CD4-positive, alpha-beta T cell treated with Interferon gamma for 1 hour (primary cell): ENCODE data around the gene HELZ.
"Not testable (repeated sequence)": the region's sequence is repeated elsewhere in the genome, so short reads cannot be mapped to it uniquely, and the experiment has no call there.

Experiments used
- DNase-seq: peaks from one replicate; pipeline ENCODE4 v3.0.0-alpha.2; 2020

Gene HELZ

DNA sequence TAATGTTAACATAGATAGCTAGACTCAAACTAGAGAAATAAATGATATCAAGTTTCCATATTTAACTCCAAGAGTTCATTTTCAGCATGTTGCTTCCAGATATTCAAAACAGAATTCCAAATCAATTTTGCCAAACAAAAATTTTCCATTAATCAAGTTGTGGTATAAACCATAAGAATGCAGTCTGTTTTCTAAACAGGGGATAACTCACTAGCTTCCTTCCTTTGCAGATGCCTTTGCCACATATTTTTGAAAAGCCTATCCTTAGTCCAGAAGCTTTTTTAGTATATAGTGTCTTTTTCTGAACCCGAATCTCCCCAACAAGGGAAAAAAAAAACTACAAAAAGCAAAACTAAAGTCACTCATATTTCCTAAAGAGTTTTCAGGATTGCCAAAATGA, 61.5 kb downstream of the HELZ start:
- no peak for DNase-seq

DNA sequence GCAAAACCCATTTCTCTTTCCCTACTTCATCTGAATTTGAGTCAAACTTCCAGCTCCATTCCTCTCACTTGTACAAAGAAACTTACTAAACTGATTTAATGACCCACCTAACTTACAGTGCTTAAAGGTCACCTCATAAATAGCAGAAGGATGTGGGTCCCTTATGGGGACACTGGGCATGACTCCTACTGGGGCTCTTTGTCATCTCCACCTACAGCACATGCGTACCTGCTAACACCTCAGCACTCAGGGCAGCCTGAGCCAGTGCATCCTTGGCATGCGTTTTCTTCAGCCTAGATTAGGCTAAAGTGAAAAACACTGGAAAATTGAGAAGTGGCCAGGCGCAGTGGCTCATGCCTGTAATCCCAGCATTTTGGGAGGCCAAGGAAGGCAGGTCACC, 63.2 kb downstream of the HELZ start:
- no peak for DNase-seq

DNA sequence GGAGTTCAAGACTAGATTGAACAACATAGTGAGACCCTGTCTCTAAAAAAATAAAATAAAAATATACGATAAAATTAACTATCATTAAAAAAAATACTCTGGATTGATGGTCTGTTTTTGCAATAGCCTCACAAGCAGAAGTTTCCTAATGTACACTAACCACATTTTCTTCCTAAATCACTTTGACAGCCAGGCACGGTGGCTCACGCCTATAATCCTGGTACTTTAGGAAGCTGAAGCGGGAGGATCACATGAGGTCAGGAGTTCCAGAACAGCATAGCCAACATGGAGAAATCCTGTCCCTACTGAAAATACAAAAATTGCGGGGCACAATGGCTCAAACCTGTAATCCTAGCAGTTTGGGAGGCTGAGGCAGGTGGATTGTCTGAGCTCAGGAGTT, 64.7 kb downstream of the HELZ start:
- DNase-seq: no peak

DNA sequence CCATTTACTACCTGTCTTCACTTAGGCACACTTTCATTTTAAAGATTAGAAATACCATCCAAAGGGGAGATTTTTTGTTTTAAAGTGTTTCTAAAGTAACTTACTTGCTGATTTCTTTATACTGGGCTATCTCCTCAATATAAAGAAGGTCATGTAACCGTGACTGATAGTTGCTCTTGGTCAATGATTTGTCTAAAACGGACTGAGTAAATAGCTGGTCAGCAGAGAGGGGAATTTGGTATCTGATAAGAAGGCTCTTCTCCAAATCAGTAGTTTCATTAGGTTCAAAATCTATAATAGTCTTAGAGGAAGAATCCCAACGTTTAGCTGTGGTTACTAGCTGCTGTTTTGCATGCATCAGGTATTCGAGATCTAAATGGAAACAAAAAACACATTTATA, 66.4 kb downstream of the HELZ start:
- DNase-seq: no peak

GRCh38 chr17:67177732-67178131, 67.3 kb downstream of the HELZ start:
- DNase-seq: no peak

- no peak for DNase-seq
These were observed 70.8 kb downstream of the HELZ start for GRCh38 chr17:67174190-67174589.

DNA sequence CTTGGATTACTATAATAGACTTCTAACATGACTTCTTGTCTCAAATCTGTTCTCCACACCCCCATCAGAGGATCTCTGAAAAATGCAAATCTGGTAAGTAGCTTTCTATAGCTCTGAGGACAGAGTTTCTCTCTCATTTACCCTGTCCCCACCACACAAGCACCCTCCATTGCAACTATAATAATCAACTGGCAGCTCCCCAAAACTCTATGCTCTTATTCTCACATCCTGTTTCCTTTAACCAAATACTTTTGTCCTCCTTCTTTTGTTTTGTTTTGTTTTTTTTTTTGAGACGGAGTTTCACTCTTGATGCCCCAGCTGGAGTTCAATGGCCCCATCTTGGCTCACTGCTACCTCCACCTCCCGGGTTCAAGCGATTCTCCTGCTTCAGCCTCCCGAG, 73.4 kb downstream of the HELZ start:
- no peak for DNase-seq

- no peak for DNase-seq
These were observed 76.5 kb downstream of the HELZ start for GRCh38 chr17:67168496-67168895.

DNA sequence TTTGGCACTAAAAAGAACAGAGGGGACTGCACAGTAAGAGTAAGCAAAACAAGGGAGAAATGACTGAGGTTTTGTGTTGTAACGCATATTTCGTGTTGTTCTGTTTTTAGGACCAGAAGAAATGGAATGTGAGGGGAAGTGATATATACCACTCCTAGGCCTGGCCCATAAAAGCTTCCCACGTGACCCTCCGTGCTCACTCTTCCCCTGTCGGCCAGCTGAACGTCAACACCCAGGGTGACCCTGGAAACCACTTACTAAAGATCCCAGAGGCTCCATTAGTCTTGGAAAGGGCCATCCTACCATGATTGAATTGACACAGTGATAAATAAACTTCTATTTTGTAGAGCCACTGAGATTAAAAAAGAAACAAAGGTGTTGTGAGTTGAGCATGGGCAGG, 79.8 kb downstream of the HELZ start:
- DNase-seq: peak; percentile 41

DNA sequence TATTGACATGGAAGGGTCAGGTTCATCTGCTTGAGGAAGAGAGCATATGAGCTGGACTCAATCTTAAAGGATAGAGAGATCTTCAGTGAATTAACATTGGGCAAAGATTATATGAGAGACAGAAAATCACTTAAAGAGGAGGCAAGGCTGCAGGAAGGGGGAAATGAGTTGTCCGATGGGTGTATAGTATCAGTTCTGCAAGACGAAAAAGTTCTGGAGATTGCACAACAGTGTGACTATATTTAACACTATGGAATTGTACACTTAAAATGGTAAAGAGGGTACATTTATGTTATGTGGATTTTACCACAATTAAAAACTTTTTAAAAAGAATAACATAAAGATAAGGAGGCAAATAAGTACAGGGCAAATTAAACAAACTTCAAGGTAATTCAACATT, 80.7 kb downstream of the HELZ start:
- no peak for DNase-seq

DNA sequence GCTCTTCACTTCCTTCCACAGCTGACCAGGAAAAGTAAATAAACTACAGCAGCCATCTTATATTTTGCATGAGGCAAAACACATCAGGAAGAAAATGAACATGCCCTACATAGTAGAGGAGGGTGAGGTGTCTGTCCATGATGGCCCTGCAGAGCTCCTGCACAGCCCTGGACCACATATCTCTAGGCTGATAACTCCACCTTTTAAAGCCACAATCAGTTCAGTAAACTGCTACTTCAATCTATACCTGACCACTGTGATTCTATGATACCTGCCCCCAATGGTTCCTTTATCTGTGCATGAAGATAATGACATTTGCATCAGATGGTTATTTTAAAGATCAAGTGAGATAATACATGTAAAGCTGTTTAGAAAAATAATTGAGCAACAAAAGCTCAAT, 82.2 kb downstream of the HELZ start:
- DNase-seq: no peak

- no peak for DNase-seq
These were observed 83.4 kb downstream of the HELZ start for GRCh38 chr17:67161573-67161972.

DNA sequence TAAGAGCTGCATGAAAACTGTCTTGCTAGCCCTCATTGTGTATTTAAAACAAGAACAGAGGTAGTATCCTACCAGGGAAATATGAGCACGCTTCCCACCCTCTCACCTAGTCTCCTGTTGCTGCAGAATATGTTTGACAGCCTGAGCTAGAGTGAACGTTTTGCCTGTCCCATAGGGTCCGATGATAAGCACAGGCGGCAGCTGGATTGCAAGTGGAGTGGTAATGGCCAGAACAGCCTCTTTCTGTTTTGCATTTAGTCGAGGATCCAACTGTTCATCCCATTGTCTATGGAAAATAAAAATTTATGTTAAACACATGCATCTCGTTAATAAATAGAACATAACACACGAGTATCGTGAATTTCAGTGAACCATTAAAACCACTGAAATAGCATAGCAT, 84.2 kb downstream of the HELZ start:
- no peak for DNase-seq

DNA sequence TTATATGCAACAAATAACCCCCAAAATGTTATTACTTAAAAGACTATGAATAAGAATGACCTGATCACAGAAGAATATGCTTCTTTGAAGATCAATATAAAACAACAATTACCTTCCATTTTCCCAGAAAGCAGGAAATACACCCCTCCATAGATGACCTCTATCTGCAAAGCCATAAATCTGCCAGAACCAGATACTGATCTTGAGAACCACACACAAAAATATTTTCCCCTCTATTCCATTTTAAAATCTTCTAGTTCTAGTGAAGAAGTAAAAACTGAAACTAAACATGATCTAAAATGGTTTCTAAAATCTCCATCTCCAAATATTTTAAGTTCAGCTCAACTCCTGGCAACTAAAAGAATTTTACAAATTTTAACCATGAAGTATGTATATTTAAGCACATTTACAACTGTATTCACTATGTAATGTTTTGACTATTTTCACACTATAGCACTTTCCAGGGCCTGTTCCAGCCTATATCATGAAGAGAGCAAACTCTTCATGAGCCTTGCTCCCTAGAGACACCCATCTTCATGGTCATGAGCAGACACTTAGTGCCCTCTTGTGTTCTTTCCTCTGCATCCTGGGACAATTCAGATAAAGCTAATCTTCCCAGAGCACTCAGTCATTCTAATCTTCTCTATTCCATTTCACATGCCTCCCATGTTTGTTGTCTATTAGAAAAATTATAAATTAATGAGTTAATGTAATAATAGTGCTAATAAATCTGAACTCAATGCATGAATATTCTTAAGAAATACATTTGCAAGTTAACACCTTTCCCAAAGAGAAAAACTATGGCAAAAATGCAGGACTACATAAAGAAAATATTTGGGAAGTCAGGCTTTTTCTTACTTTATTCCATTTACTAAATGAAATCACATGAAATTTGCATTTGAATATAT, 87.0 kb downstream of the HELZ start:
- no peak for DNase-seq

DNA sequence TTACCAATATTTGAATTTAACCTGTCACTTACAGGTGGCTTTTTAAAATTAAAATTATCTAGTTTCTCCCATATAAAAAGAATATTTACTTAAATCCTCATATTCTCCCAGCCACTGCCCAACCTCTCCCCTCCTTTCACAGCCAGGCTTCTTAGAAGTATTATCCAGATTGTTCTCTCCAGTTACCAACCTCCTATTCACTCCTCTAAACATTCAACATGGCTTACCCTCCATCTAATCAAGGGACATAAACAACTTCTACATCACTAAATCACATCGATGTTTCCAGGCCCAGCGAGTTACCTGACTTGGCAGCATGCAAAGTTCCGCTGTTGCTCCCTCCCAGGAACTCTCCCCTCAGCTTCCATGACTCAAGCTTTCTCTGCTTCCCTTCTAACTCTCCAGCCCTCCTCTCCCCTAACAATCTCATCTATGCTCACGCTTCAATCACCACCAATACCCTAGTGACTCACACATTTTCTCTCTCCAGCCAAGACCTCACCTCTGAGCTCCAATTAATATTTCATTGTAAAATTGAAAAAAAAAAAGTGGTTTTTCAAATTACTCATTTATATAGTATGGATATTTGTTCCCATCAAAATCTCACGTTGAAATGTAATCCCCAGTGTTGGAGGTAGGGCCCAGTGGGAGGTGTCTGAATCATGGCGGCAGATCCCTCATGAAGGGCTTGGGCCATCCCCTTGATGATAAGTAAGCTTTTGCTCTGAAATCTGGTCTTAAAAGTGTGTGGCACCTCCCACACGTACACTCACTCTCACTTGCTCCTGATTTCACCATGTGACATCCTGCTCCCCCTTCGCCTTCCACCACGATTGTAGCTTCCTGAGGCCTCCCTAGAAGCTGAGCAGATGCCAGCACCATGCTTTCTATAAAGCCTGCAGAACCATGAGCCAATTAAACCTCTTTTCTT, 88.5 kb downstream of the HELZ start:
- DNase-seq: no peak

- DNase-seq: no peak
These were observed 92.2 kb downstream of the HELZ start for GRCh38 chr17:67152824-67153223.

DNA sequence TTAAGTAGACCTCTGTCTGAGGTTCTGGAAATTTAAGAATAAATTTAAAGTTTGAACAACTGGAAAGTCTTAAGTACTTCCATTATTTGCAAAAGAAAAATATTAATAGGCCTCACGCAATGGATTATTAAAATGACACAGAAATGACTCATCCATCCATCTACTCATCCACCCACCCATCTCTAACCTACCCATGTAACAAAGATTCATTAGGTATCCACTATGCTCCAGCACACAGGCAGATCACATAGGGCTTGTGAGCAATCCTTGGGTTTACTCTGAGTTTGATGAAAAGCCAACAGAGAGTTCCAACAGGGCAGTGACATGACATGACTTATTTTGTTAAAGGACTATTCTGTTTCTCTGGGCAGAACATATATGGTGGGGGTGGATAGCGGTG, 93.3 kb downstream of the HELZ start:
- DNase-seq: no peak

DNA sequence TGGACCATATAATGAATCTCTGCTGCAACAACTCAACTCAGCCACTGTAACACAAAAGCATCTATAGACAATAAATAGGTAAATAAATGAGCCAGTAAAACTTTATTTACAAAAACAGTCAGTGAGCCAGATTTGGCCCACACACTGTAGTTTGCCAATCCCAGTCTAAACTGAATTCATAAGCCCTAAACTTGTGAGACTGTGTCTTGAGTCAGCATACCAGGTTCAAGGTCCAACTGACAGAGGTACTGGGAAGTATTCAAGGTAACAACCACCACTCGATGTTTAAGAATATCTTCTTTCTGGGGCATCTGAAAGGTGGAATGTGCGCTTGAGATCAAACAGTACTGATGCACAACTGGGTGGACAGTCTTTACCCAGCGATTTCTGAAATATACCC, 94.2 kb downstream of the HELZ start:
- no peak for DNase-seq

- no peak for DNase-seq
These were observed 96.6 kb downstream of the HELZ start for GRCh38 chr17:67148352-67148751.

GRCh38 chr17:67145183-67145805, 99.7 kb downstream of the HELZ start:
- no peak for DNase-seq

GRCh38 chr17:67143318-67143717, 101.7 kb downstream of the HELZ start:
- no peak for DNase-seq

- not testable (repeated sequence) for DNase-seq
These were observed 103.0 kb downstream of the HELZ start for GRCh38 chr17:67142030-67142429.
